IPS DF 6.9 (cell line): ENCODE data around the gene EIF2S1.

Source experiments
- DNase-seq: peaks from one replicate; pipeline ENCODE4 v3.0.0-alpha.2; 2013; ENCODE audit warnings: low read depth, low spot score
- H3K27ac ChIP-seq: one replicate; pipeline ENCODE4 v1.5.1; 2013; ENCODE audit warnings: low read length, control low read depth
- H3K27me3 ChIP-seq: 2 replicates; pipeline ENCODE4 v1.6.1; 2013; ENCODE audit warnings: mild to moderate bottlenecking, low read length; ENCODE audit not compliant: control insufficient read depth, insufficient read depth
- H3K36me3 ChIP-seq: 2 replicates; pipeline ENCODE4 v1.6.1; 2013; ENCODE audit warnings: low read length; ENCODE audit not compliant: control insufficient read depth, insufficient read depth
- H3K4me1 ChIP-seq: 2 replicates; pipeline ENCODE4 v1.6.1; 2013; ENCODE audit warnings: low read length; ENCODE audit not compliant: control insufficient read depth, insufficient read depth
- H3K4me3 ChIP-seq: 2 replicates; pipeline ENCODE4 v1.5.1; 2013; ENCODE audit warnings: mild to moderate bottlenecking, low read length
- H3K9me3 ChIP-seq: 2 replicates; pipeline ENCODE4 v1.6.1; 2013; ENCODE audit warnings: low read length, inconsistent platforms; ENCODE audit not compliant: control insufficient read depth, insufficient read depth
- WGBS: extraction: QIAGEN DNeasy Blood & Tissue Kit; methylation state at CpG from one replicate; pipeline ENCODE4 v1.1.7; 2013; ENCODE audit warnings: mixed read lengths, missing lambda C conversion rate; ENCODE audit not compliant: insufficient read length, insufficient coverage; 5-methylcytosine and 5-hydroxymethylcytosine counted together

The EIF2S1 gene

GRCh38 chr14:67343601-67344230 lies 16.4 kb upstream of the EIF2S1 start:
- Histone ChIP-seq H3K36me3 (peaks cover 11% of the 10 kb centered on the region), H3K4me1 (no peaks in the 10 kb centered on the region), H3K27me3 (no peaks in the 10 kb centered on the region), H3K9me3 (no peaks in the 10 kb centered on the region), H3K4me3 (no peak overlapping the region), H3K27ac (no peak overlapping the region)
- no CpG with 5 or more reads among the region's 4 CpGs for WGBS
- DNase-seq: no peak

GRCh38 chr14:67345583-67345982 lies 14.5 kb upstream of the EIF2S1 start:
- H3K4me1 ChIP-seq: no peaks in the 10 kb centered on the region
- no peaks in the 10 kb centered on the region for H3K9me3 ChIP-seq
- peaks cover 11% of the 10 kb centered on the region for H3K36me3 ChIP-seq
- H3K27me3 ChIP-seq: no peaks in the 10 kb centered on the region
- H3K27ac ChIP-seq: no peak overlapping the region
- no peak for DNase-seq
- no peak overlapping the region for H3K4me3 ChIP-seq

- no peaks in the 10 kb centered on the region for H3K9me3 ChIP-seq
- peaks cover 6% of the 10 kb centered on the region; the same call in 1 of the 2 replicates for H3K36me3 ChIP-seq
- no peak overlapping the region for H3K4me3 ChIP-seq
- H3K27me3 ChIP-seq: no peaks in the 10 kb centered on the region
- H3K27ac ChIP-seq: no peak overlapping the region
- no CpG with 5 or more reads among the region's 5 CpGs for WGBS
- H3K4me1 ChIP-seq: no peaks in the 10 kb centered on the region
- DNase-seq: no peak
Observed at GRCh38 chr14:67352055-67352454, 8.1 kb upstream of the EIF2S1 start.

GRCh38 chr14:67357186-67357968 lies 2.8 kb upstream of the EIF2S1 start:
- Histone ChIP-seq H3K27ac (no peak overlapping the region), H3K9me3 (no peaks in the 10 kb centered on the region), H3K36me3 (no peaks in the 10 kb centered on the region), H3K27me3 (no peaks in the 10 kb centered on the region), H3K4me1 (no peaks in the 10 kb centered on the region), H3K4me3 (no peak overlapping the region)
- no peak for DNase-seq
- no CpG with 5 or more reads among the region's 4 CpGs for WGBS

GRCh38 chr14:67357969-67358354 lies 2.2 kb upstream of the EIF2S1 start:
- no CpG with 5 or more reads among the region's 9 CpGs for WGBS
- Histone ChIP-seq H3K9me3 (no peaks in the 10 kb centered on the region), H3K27me3 (no peaks in the 10 kb centered on the region), H3K4me1 (no peaks in the 10 kb centered on the region), H3K27ac (no peak overlapping the region), H3K36me3 (no peaks in the 10 kb centered on the region), H3K4me3 (no peak overlapping the region)
- DNase-seq: no peak

GRCh38 chr14:67358924-67359774 lies 979 bp upstream of the EIF2S1 start:
- no CpG with 5 or more reads among the region's 38 CpGs for WGBS
- no peak for DNase-seq
- no peak overlapping the region for H3K27ac ChIP-seq
- H3K4me3 ChIP-seq: peak overlapping the region; percentile 92
- H3K9me3 ChIP-seq: no peaks in the 10 kb centered on the region
- no peaks in the 10 kb centered on the region for H3K27me3 ChIP-seq
- H3K4me1 ChIP-seq: no peaks in the 10 kb centered on the region
- H3K36me3 ChIP-seq: no peaks in the 10 kb centered on the region

- no CpG with 5 or more reads among the region's 34 CpGs for WGBS
- Histone ChIP-seq H3K4me1 (no peaks in the 10 kb centered on the region), H3K9me3 (no peaks in the 10 kb centered on the region)
Observed at GRCh38 chr14:67360470-67361206, 510 bp downstream of the EIF2S1 start.

GRCh38 chr14:67365476-67365875 lies 5.3 kb downstream of the EIF2S1 start:
- no peak for DNase-seq
- Histone ChIP-seq H3K4me1 (no peaks in the 10 kb centered on the region), H3K27ac (no peak overlapping the region), H3K36me3 (no peaks in the 10 kb centered on the region; the same call in 1 of the 2 replicates), H3K27me3 (no peaks in the 10 kb centered on the region), H3K9me3 (no peaks in the 10 kb centered on the region), H3K4me3 (no peak overlapping the region)
- WGBS: no CpG with 5 or more reads among the region's 4 CpGs

More at GRCh38 chr14:67360470-67361206, 510 bp downstream of the EIF2S1 start:
- Histone ChIP-seq H3K36me3 (no peaks in the 10 kb centered on the region), H3K27ac (no peak overlapping the region), H3K4me3 (peak overlapping the region; percentile 92), H3K27me3 (no peaks in the 10 kb centered on the region)
- DNase-seq: no peak

- H3K27ac ChIP-seq: no peak overlapping the region
- no peaks in the 10 kb centered on the region for H3K4me1 ChIP-seq
- H3K9me3 ChIP-seq: no peaks in the 10 kb centered on the region
- peaks cover 5% of the 10 kb centered on the region; the same call in 1 of the 2 replicates for H3K36me3 ChIP-seq
- no peak for DNase-seq
- WGBS: no CpG with 5 or more reads among the region's 5 CpGs
- H3K27me3 ChIP-seq: no peaks in the 10 kb centered on the region
- no peak overlapping the region for H3K4me3 ChIP-seq
Observed at GRCh38 chr14:67370830-67371229, 10.7 kb downstream of the EIF2S1 start.
